T-cell (primary cell): ENCODE results near the gene SMIM7. TPM values are rescaled to one million over a fixed set of nuclear protein-coding genes. Genes with fewer than 3 reads are reported as not detected.

Source experiments
- ATAC-seq, 4 experiments: fragments of 200-7000 bp in 3 of 4; fragments of 150-1000 bp in 1 of 4; cut with Tn5 transposase; replicated peaks in 1 of 4; 1 replicate in 3 of 4; 2 replicates in 1 of 4; pipeline ENCODE4 v1.10.0; 2021; ENCODE audit warnings: moderate library complexity in 3 of 4, mild to moderate bottlenecking in 2 of 4, moderate number of reproducible peaks in 1 of 4
- CTCF ChIA-PET, 2 donors: fragments of 300-600 bp; sonication (Branson Sonifier 250); formaldehyde crosslinking; loops; one replicate each; lab custom pipeline; 2022; ENCODE audit warnings: antibody characterized with exemption in 2 of 2; lab: Charles Lee
- POLR2A ChIA-PET, 2 donors: fragments of 300-600 bp; sonication (Branson Sonifier 250); formaldehyde crosslinking; loops; one replicate each; lab custom pipeline; 2022; ENCODE audit warnings: antibody characterized with exemption in 2 of 2; lab: Charles Lee
- DNase-seq, 35 experiments: peaks; one replicate each; pipeline versions ENCODE4 v3.0.0 to v3.0.0-alpha.2; 2013 to 2023
- H3K27ac ChIP-seq: one replicate; pipeline ENCODE4 v1.5.1; 2013; ENCODE audit warnings: low read length
- H3K27me3 ChIP-seq, 2 experiments: replicated peaks in 1 of 2; 1 replicate in 1 of 2; 2 replicates in 1 of 2; pipeline versions ENCODE4 v1.6.1 to v1.7.0; 2013; ENCODE audit warnings: low read length in 1 of 2, mixed read lengths in 1 of 2; ENCODE audit not compliant: control insufficient read depth in 2 of 2, insufficient read depth in 2 of 2; ENCODE audit errors: extremely low read depth in 1 of 2
- H3K36me3 ChIP-seq, 2 donors: 1 replicate in 1 of 2; 2 replicates in 1 of 2; pipeline versions ENCODE4 v1.6.1 to v1.7.0; 2013; ENCODE audit warnings: low read length in 1 of 2; ENCODE audit not compliant: control insufficient read depth in 2 of 2, insufficient read depth in 1 of 2; ENCODE audit errors: extremely low read depth in 1 of 2
- H3K4me1 ChIP-seq, 2 experiments: 1 replicate in 1 of 2; 2 replicates in 1 of 2; pipeline versions ENCODE4 v1.6.1 to v1.7.0; 2013; ENCODE audit warnings: low read length in 2 of 2, mixed read lengths in 1 of 2; ENCODE audit not compliant: insufficient read depth in 2 of 2, control insufficient read depth in 1 of 2; ENCODE audit errors: extremely low read depth in 1 of 2
- H3K4me3 ChIP-seq, 2 donors: 1 replicate in 1 of 2; 2 replicates in 1 of 2; pipeline versions ENCODE4 v1.5.1 to v1.7.0; 2013; ENCODE audit warnings: mild to moderate bottlenecking in 2 of 2, low read length in 1 of 2, moderate library complexity in 1 of 2; ENCODE audit not compliant: control insufficient read depth in 1 of 2; ENCODE audit errors: extremely low read depth in 1 of 2
- H3K9me3 ChIP-seq: 2 replicates; pipeline ENCODE4 v1.7.0; 2013
- H3K27ac Mint-ChIP-seq, 2 donors: one replicate each; pipeline ENCODE4 v1.8.0; 2020 to 2021; ENCODE audit warnings: mild to moderate bottlenecking in 2 of 2, mixed read lengths in 2 of 2
- H3K27me3 Mint-ChIP-seq, 2 donors: one replicate each; pipeline ENCODE4 v1.8.0; 2021 to 2022; ENCODE audit warnings: mixed read lengths in 2 of 2
- H3K36me3 Mint-ChIP-seq: one replicate; pipeline ENCODE4 v1.8.0; 2021; ENCODE audit warnings: mixed read lengths
- H3K4me1 Mint-ChIP-seq, 3 donors: one replicate each; pipeline ENCODE4 v1.8.0; 2020 to 2022; ENCODE audit warnings: mixed read lengths in 3 of 3, mild to moderate bottlenecking in 1 of 3
- H3K4me3 Mint-ChIP-seq, 3 donors: one replicate each; pipeline ENCODE4 v1.8.0; 2020 to 2022; ENCODE audit warnings: mild to moderate bottlenecking in 3 of 3, mixed read lengths in 3 of 3, moderate library complexity in 3 of 3
- H3K9me3 Mint-ChIP-seq, 3 donors: one replicate each; pipeline ENCODE4 v1.8.0; 2020 to 2022; ENCODE audit warnings: mixed read lengths in 3 of 3
- WGBS: methylation state at CpG from one replicate; pipeline ENCODE4 v1.1.5; 2013; ENCODE audit warnings: missing lambda C conversion rate; ENCODE audit not compliant: insufficient coverage; 5-methylcytosine and 5-hydroxymethylcytosine counted together
- total RNA-seq, 35 experiments: library from RNA in 6 of 35; stranded (reverse) in 6 of 35; fragments of 120-200 nt in 1 of 35; gene quantifications; one replicate each; pipeline versions ENCODE4 v1.2.1 to v1.2.4 and lab custom pipeline; 2013 to 2026

The SMIM7 gene
- total RNA-seq, 5 donors from 2014 or later (not counting 1 experiment from before 2014, with no cell fraction given), result 56.7 to 77.6 (median 73.1) TPM

- CTCF ChIA-PET, result no interaction called here
- H3K36me3 ChIP-seq, result peaks cover 0 to 6% of the 10 kb centered on the region in 2 donors
- no peak overlapping the region for H3K27ac Mint-ChIP-seq
Measured at GRCh38 chr19:16604615-16605014, 55.3 kb downstream of the SMIM7 start.

GRCh38 chr19:16603090-16603489 lies 56.9 kb downstream of the SMIM7 start:
- ChIA-PET POLR2A (no interaction called here), CTCF (no interaction called here)
- Histone ChIP-seq H3K4me1 (peaks cover 0 to 34% of the 10 kb centered on the region in 2 experiments), H3K27ac (no peak overlapping the region), H3K36me3 (peaks cover 0 to 6% of the 10 kb centered on the region in 2 donors), H3K9me3 (no peaks in the 10 kb centered on the region), H3K27me3 (no peaks in the 10 kb centered on the region), H3K4me3 (no peak overlapping the region)
- Mint-ChIP-seq H3K4me1 (peaks cover 28 to 55% (median 53%) of the 10 kb centered on the region in 3 donors), H3K27ac (no peak overlapping the region), H3K4me3 (no peak overlapping the region), H3K27me3 (no peaks in the 10 kb centered on the region), H3K9me3 (no peaks in the 10 kb centered on the region), H3K36me3 (no peaks in the 10 kb centered on the region)
- WGBS, result 100% methylated on average over 2 of the region's 3 CpGs
- DNase-seq (no peak), ATAC-seq (no peak)

More at GRCh38 chr19:16604615-16605014, 55.3 kb downstream of the SMIM7 start:
- POLR2A ChIA-PET, result no interaction called here
- Histone ChIP-seq H3K9me3 (no peaks in the 10 kb centered on the region), H3K4me1 (peaks cover 0 to 29% of the 10 kb centered on the region in 2 experiments), H3K4me3 (no peak overlapping the region), H3K27me3 (no peaks in the 10 kb centered on the region), H3K27ac (no peak overlapping the region)
- no peaks in the 10 kb centered on the region for H3K27me3 Mint-ChIP-seq
- ATAC-seq (no peak), DNase-seq (no peak)
- no peaks in the 10 kb centered on the region for H3K9me3 Mint-ChIP-seq
- WGBS, result no CpG with 5 or more reads among the region's 6 CpGs
- peaks cover 32 to 57% (median 51%) of the 10 kb centered on the region in 3 donors for H3K4me1 Mint-ChIP-seq
- no peaks in the 10 kb centered on the region for H3K36me3 Mint-ChIP-seq
- H3K4me3 Mint-ChIP-seq, result no peak overlapping the region

GRCh38 chr19:16601378-16602052 lies 58.4 kb downstream of the SMIM7 start:
- DNase-seq (no peak), ATAC-seq (no peak)
- peaks cover 36 to 58% (median 56%) of the 10 kb centered on the region in 3 donors for H3K4me1 Mint-ChIP-seq
- no peaks in the 10 kb centered on the region for H3K9me3 Mint-ChIP-seq
- H3K27ac Mint-ChIP-seq, result no peak overlapping the region
- ChIA-PET POLR2A (interaction anchor here (0.7 kb wide), 2 partner anchors 15 to 23 kb away, joined by 5 to 7 read pairs; no protein-coding TSS in a partner anchor), CTCF (interaction anchor here (0.6 to 1.0 kb wide), 2 partner anchors 14 to 44 kb away, joined by 4 to 8 read pairs; no protein-coding TSS in a partner anchor)
- no peaks in the 10 kb centered on the region for H3K36me3 Mint-ChIP-seq
- Histone ChIP-seq H3K9me3 (no peaks in the 10 kb centered on the region), H3K27ac (no peak overlapping the region), H3K36me3 (peaks cover 0 to 3% of the 10 kb centered on the region in 2 donors), H3K4me1 (peaks cover 0 to 41% of the 10 kb centered on the region in 2 experiments), H3K4me3 (no peak overlapping the region), H3K27me3 (no peaks in the 10 kb centered on the region)
- H3K4me3 Mint-ChIP-seq, result no peak overlapping the region
- WGBS, result 97% methylated on average over 16 of the region's 20 CpGs
- H3K27me3 Mint-ChIP-seq, result no peaks in the 10 kb centered on the region

- Histone ChIP-seq H3K27me3 (no peaks in the 10 kb centered on the region), H3K27ac (no peak overlapping the region), H3K36me3 (peaks cover 0 to 2% of the 10 kb centered on the region in 2 donors), H3K4me3 (no peak overlapping the region), H3K4me1 (peaks cover 0 to 47% of the 10 kb centered on the region in 2 experiments), H3K9me3 (no peaks in the 10 kb centered on the region)
- no peaks in the 10 kb centered on the region for H3K27me3 Mint-ChIP-seq
- 96% methylated on average over 3 of the region's 5 CpGs for WGBS
- no peaks in the 10 kb centered on the region for H3K36me3 Mint-ChIP-seq
- ATAC-seq (no peak), DNase-seq (no peak)
- H3K9me3 Mint-ChIP-seq, result no peaks in the 10 kb centered on the region
- H3K4me1 Mint-ChIP-seq, result peaks cover 43 to 62% (median 61%) of the 10 kb centered on the region in 3 donors
- ChIA-PET POLR2A (interaction anchor here (0.7 kb wide), 2 partner anchors 16 to 23 kb away, joined by 5 to 7 read pairs; no protein-coding TSS in a partner anchor), CTCF (interaction anchor here in 1 of 2 donors (1.0 kb wide), 1 partner anchor 13 kb away, joined by 4 read pairs; no protein-coding TSS in a partner anchor)
- H3K4me3 Mint-ChIP-seq, result no peak overlapping the region
- no peak overlapping the region for H3K27ac Mint-ChIP-seq
Measured at GRCh38 chr19:16600824-16601223, 59.1 kb downstream of the SMIM7 start.

GRCh38 chr19:16599655-16600346 lies 60.1 kb downstream of the SMIM7 start:
- Histone ChIP-seq H3K9me3 (no peaks in the 10 kb centered on the region), H3K36me3 (no peaks in the 10 kb centered on the region), H3K27ac (no peak overlapping the region), H3K4me1 (peaks cover 8 to 51% of the 10 kb centered on the region in 2 experiments), H3K27me3 (no peaks in the 10 kb centered on the region), H3K4me3 (no peak overlapping the region)
- no peak overlapping the region for H3K27ac Mint-ChIP-seq
- DNase-seq (no peak), ATAC-seq (no peak)
- peaks cover 47 to 64% (median 63%) of the 10 kb centered on the region in 3 donors for H3K4me1 Mint-ChIP-seq
- 100% methylated on average over 2 of the region's 6 CpGs for WGBS
- no peaks in the 10 kb centered on the region for H3K36me3 Mint-ChIP-seq
- ChIA-PET POLR2A (no interaction called here), CTCF (no interaction called here)
- no peaks in the 10 kb centered on the region for H3K9me3 Mint-ChIP-seq
- no peak overlapping the region for H3K4me3 Mint-ChIP-seq
- H3K27me3 Mint-ChIP-seq, result no peaks in the 10 kb centered on the region

- Histone ChIP-seq H3K27ac (no peak overlapping the region), H3K9me3 (no peaks in the 10 kb centered on the region), H3K36me3 (no peaks in the 10 kb centered on the region), H3K4me3 (no peak overlapping the region), H3K4me1 (peaks cover 16 to 55% of the 10 kb centered on the region in 2 experiments), H3K27me3 (no peaks in the 10 kb centered on the region)
- H3K27ac Mint-ChIP-seq, result no peak overlapping the region
- WGBS, result 92% methylated on average over 2 of the region's 4 CpGs
- H3K4me1 Mint-ChIP-seq, result peaks cover 50 to 67% (median 67%) of the 10 kb centered on the region in 3 donors
- no peaks in the 10 kb centered on the region for H3K9me3 Mint-ChIP-seq
- H3K4me3 Mint-ChIP-seq, result no peak overlapping the region
- ATAC-seq, result no peak
- ChIA-PET CTCF (no interaction called here), POLR2A (no interaction called here)
- no peaks in the 10 kb centered on the region for H3K36me3 Mint-ChIP-seq
- H3K27me3 Mint-ChIP-seq, result no peaks in the 10 kb centered on the region
- no peak for DNase-seq
Measured at GRCh38 chr19:16598848-16599247, 61.1 kb downstream of the SMIM7 start.
